ENCODE results near the gene HHEX.
A peak's percentile ranks its signal among the peaks of the same experiment; 100 is the strongest.
"Not testable (repeated sequence)": the region's sequence is repeated elsewhere in the genome, so short reads cannot be mapped to it uniquely, and the experiment has no call there.

HHEX gene

GRCh38 chr10:92689663-92690210 lies at the start of gene HHEX:
TSS of gene HHEX (plus strand) at chr10:92689955. CDS start at chr10:92689987, 32 bp downstream.
- peak within 1 kb of the TSS; percentile 75 for H3K4me3 ChIP-seq (replicated peaks; ENCODE audit: low read depth, low read length)
- peak; percentile 82 for DNase-seq (ENCODE audit: low read depth)
- no peak for TF ChIP-seq CTCF (IDR thresholded peaks at IDR 0.05; ENCODE audit: low read length, missing control alignments)

- DNase-seq (ENCODE audit: low read depth) = peak; percentile 86
- H3K4me3 ChIP-seq (replicated peaks; ENCODE audit: low read depth, low read length) = no peak overlapping the region
- peak; percentile 12 for TF ChIP-seq CTCF (IDR thresholded peaks at IDR 0.05; ENCODE audit: low read length, missing control alignments)
These were observed 49.6 kb upstream of the HHEX start for GRCh38 chr10:92640107-92640506.

- DNase-seq (ENCODE audit: low read depth) = no peak
- H3K4me3 ChIP-seq (replicated peaks; ENCODE audit: low read depth, low read length) = no peak overlapping the region
- no peak for TF ChIP-seq CTCF (IDR thresholded peaks at IDR 0.05; ENCODE audit: low read length, missing control alignments)
These were observed 48.3 kb upstream of the HHEX start for GRCh38 chr10:92641492-92641891.

- no peak for TF ChIP-seq CTCF (IDR thresholded peaks at IDR 0.05; ENCODE audit: low read length, missing control alignments)
- no peak overlapping the region for H3K4me3 ChIP-seq (replicated peaks; ENCODE audit: low read depth, low read length)
- no peak for DNase-seq (ENCODE audit: low read depth)
These were observed 44.8 kb upstream of the HHEX start for GRCh38 chr10:92644921-92645320.

GRCh38 chr10:92650864-92651263 lies 38.9 kb upstream of the HHEX start:
- not testable (repeated sequence) for H3K4me3 ChIP-seq (replicated peaks; ENCODE audit: low read depth, low read length)

GRCh38 chr10:92655426-92655825 lies 34.3 kb upstream of the HHEX start:
- no peak for DNase-seq (ENCODE audit: low read depth)
- no peak overlapping the region for H3K4me3 ChIP-seq (replicated peaks; ENCODE audit: low read depth, low read length)
- no peak for TF ChIP-seq CTCF (IDR thresholded peaks at IDR 0.05; ENCODE audit: low read length, missing control alignments)

More at GRCh38 chr10:92650864-92651263, 38.9 kb upstream of the HHEX start:
- not testable (repeated sequence) for DNase-seq (ENCODE audit: low read depth)

- TF ChIP-seq CTCF (IDR thresholded peaks at IDR 0.05; ENCODE audit: low read length, missing control alignments) = no peak
- no peak for DNase-seq (ENCODE audit: low read depth)
- H3K4me3 ChIP-seq (replicated peaks; ENCODE audit: low read depth, low read length) = no peak overlapping the region
These were observed 33.3 kb upstream of the HHEX start for GRCh38 chr10:92656266-92656961.

All from fibroblast of pulmonary artery (primary cell).